ENCODE results near the gene OXNAD1. TPM values are rescaled to one million over a fixed set of nuclear protein-coding genes. Genes with fewer than 3 reads are reported as not detected.

Gene OXNAD1
- total and polyA plus RNA-seq, 2 donors (not counting 1 experiment from before 2014, with no cell fraction given): 6.4 to 10.4 TPM

DNA sequence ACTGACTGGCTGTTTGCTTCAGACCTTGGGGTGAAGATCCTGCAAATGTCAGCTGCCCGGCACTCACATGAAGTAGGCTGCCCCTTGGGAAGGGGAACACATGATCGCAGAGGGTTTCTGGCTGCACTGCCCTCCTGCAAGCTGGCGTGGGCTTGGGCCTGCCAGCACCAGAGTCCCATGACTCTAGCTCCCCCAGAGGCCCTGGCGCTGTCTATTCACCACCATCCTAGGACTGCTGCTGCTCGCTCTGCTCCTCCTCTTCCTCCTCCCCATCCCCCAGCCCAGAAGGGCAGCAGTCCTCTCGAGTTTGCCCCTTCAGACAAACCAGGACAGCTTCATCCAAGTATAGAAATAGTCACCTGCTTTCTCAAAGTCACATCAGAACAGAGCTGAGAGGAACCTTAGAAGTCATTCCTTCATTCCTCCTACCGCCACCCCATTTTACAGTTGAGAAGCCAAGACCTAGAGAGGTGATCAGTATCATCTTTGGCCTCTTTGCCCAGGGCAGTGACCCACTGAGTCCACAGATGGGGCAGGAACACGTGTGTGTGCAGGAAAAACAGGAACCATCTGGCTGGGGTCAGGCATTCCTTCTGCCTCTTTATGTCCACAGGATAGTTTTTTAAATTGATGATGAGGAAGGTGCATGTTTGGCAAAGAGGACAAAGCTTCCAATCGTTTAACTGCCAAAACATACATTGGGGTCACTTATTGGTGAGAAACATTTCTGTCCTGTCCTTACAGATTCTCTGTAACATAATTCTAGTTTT is 13.5 kb upstream of the OXNAD1 start:
- Histone ChIP-seq H3K9me3 (ENCODE audit: control insufficient read depth, insufficient read depth, low read depth, low read length) (no peaks in the 10 kb centered on the region), H3K4me1 (ENCODE audit: control insufficient read depth, extremely low read depth, insufficient read depth, low read length) (peaks cover 2% of the 10 kb centered on the region), H3K4me3 (replicated peaks in 1 of 4; ENCODE audit: control extremely low read depth in 1 of 4, insufficient read depth in 1 of 4, low read depth in 3 of 4, low read length in 4 of 4) (no peak overlapping the region), H3K36me3 (ENCODE audit: control insufficient read depth, insufficient read depth, low read length) (no peaks in the 10 kb centered on the region), H2AFZ (ENCODE audit: low read length) (no peak overlapping the region), H3K27ac (ENCODE audit: insufficient read depth, low read length) (no peak overlapping the region), H3K9ac (ENCODE audit: insufficient read depth, low read length) (no peak overlapping the region), H4K20me1 (ENCODE audit: control insufficient read depth, extremely low read depth, insufficient read depth, low read length) (no peaks in the 10 kb centered on the region), H3K79me2 (ENCODE audit: control insufficient read depth, insufficient read depth, low read length) (no peaks in the 10 kb centered on the region), H3K4me2 (ENCODE audit: extremely low read depth, insufficient read depth, low read length) (no peak overlapping the region), H3K27me3 (ENCODE audit: control insufficient read depth, insufficient read depth, low read length) (no peaks in the 10 kb centered on the region)
- DNase-seq (ENCODE audit: low read depth in 2 of 2): no peak
- no peak for TF ChIP-seq EZH2 (IDR thresholded peaks at IDR 0.05; ENCODE audit: low read length, missing control alignments)
- TF ChIP-seq, protein P1, sequence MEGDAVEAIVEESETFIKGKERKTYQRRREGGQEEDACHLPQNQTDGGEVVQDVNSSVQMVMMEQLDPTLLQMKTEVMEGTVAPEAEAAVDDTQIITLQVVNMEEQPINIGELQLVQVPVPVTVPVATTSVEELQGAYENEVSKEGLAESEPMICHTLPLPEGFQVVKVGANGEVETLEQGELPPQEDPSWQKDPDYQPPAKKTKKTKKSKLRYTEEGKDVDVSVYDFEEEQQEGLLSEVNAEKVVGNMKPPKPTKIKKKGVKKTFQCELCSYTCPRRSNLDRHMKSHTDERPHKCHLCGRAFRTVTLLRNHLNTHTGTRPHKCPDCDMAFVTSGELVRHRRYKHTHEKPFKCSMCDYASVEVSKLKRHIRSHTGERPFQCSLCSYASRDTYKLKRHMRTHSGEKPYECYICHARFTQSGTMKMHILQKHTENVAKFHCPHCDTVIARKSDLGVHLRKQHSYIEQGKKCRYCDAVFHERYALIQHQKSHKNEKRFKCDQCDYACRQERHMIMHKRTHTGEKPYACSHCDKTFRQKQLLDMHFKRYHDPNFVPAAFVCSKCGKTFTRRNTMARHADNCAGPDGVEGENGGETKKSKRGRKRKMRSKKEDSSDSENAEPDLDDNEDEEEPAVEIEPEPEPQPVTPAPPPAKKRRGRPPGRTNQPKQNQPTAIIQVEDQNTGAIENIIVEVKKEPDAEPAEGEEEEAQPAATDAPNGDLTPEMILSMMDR (conservative IDR thresholded peaks at IDR 0.05 in 1 of 2, IDR thresholded peaks at IDR 0.05 in 1 of 2; ENCODE audit: low read depth in 1 of 2, low read length in 2 of 2): no peak

DNA sequence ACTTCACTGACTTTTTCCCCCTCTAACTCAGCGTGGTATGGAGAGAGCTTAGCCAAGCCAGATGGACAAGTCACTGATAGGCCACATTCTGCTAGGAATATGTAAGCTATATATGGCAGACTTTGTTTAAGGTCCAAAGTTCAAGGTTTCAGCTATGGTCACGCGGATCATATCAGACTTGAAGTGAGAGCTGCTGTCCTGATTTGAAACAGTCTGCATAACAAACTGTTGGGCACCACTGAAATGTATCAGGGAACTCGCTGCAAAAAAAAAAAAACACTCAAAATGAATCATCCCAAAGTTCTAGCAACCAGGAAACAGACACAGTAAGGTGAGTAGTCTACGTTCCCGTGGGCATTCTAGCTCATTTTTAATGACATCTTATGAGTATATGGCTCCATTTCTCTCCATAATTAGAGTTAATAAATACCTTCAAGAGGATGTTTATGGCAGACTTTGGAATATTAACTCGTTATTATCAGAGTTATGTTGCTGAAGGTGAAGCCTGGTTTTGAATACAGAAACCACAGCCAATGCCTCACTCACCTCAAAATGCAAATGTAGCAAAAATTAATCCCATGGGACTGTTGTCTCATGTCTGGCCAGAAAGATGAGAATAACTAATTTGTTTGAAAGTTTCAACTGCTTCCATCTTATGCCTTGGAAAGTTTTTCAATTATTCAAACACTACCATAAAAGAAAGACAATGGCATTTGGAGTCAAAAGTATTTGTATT is 12.6 kb upstream of the OXNAD1 start:
- Histone ChIP-seq H3K79me2 (ENCODE audit: control insufficient read depth, insufficient read depth, low read length) (no peaks in the 10 kb centered on the region), H4K20me1 (ENCODE audit: control insufficient read depth, extremely low read depth, insufficient read depth, low read length) (no peaks in the 10 kb centered on the region), H3K4me3 (replicated peaks in 1 of 4; ENCODE audit: control extremely low read depth in 1 of 4, insufficient read depth in 1 of 4, low read depth in 3 of 4, low read length in 4 of 4) (no peak overlapping the region), H3K27ac (ENCODE audit: insufficient read depth, low read length) (no peak overlapping the region), H3K36me3 (ENCODE audit: control insufficient read depth, insufficient read depth, low read length) (no peaks in the 10 kb centered on the region), H2AFZ (ENCODE audit: low read length) (no peak overlapping the region), H3K9ac (ENCODE audit: insufficient read depth, low read length) (no peak overlapping the region), H3K4me1 (ENCODE audit: control insufficient read depth, extremely low read depth, insufficient read depth, low read length) (peaks cover 2% of the 10 kb centered on the region), H3K9me3 (ENCODE audit: control insufficient read depth, insufficient read depth, low read depth, low read length) (no peaks in the 10 kb centered on the region), H3K4me2 (ENCODE audit: extremely low read depth, insufficient read depth, low read length) (no peak overlapping the region), H3K27me3 (ENCODE audit: control insufficient read depth, insufficient read depth, low read length) (no peaks in the 10 kb centered on the region)
- no peak for DNase-seq (ENCODE audit: low read depth in 2 of 2)
- TF ChIP-seq, protein P1 (conservative IDR thresholded peaks at IDR 0.05 in 1 of 2, IDR thresholded peaks at IDR 0.05 in 1 of 2; ENCODE audit: low read depth in 1 of 2, low read length in 2 of 2): no peak
- no peak for TF ChIP-seq EZH2 (IDR thresholded peaks at IDR 0.05; ENCODE audit: low read length, missing control alignments)

DNA sequence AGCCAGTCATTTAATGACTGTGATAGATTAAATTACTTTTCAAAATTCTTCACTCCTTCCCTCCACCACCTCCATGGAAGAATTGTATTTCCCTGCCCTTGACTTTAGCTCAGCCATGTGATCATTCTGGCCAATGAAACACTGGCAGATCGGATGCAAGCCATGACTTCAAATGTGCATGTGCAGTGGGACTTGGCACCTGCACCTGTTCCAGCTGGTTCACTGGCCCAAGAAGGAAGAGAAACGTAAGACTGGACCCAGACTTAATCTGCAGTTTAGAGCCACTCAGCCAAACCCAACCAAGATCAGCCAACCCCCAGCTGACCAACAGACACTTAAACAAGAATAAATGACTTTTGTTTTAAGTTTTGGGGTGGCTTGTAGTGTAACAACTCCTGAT is 12.0 kb upstream of the OXNAD1 start:
- Histone ChIP-seq H3K36me3 (ENCODE audit: control insufficient read depth, insufficient read depth, low read length) (no peaks in the 10 kb centered on the region), H3K4me1 (ENCODE audit: control insufficient read depth, extremely low read depth, insufficient read depth, low read length) (no peaks in the 10 kb centered on the region), H4K20me1 (ENCODE audit: control insufficient read depth, extremely low read depth, insufficient read depth, low read length) (no peaks in the 10 kb centered on the region), H3K9ac (ENCODE audit: insufficient read depth, low read length) (no peak overlapping the region), H3K4me2 (ENCODE audit: extremely low read depth, insufficient read depth, low read length) (no peak overlapping the region), H3K27me3 (ENCODE audit: control insufficient read depth, insufficient read depth, low read length) (no peaks in the 10 kb centered on the region), H3K79me2 (ENCODE audit: control insufficient read depth, insufficient read depth, low read length) (no peaks in the 10 kb centered on the region), H3K9me3 (ENCODE audit: control insufficient read depth, insufficient read depth, low read depth, low read length) (no peaks in the 10 kb centered on the region), H3K4me3 (replicated peaks in 1 of 4; ENCODE audit: control extremely low read depth in 1 of 4, insufficient read depth in 1 of 4, low read depth in 3 of 4, low read length in 4 of 4) (no peak overlapping the region), H3K27ac (ENCODE audit: insufficient read depth, low read length) (no peak overlapping the region), H2AFZ (ENCODE audit: low read length) (no peak overlapping the region)
- no peak for TF ChIP-seq EZH2 (IDR thresholded peaks at IDR 0.05; ENCODE audit: low read length, missing control alignments)
- TF ChIP-seq, protein P1 (conservative IDR thresholded peaks at IDR 0.05 in 1 of 2, IDR thresholded peaks at IDR 0.05 in 1 of 2; ENCODE audit: low read depth in 1 of 2, low read length in 2 of 2): no peak
- DNase-seq (ENCODE audit: low read depth in 2 of 2): no peak
